Measurements from ENCODE around the gene SLC44A3. TPM values are rescaled to one million over a fixed set of nuclear protein-coding genes. Genes with fewer than 3 reads are reported as not detected.
A peak's percentile ranks its signal among the peaks of the same experiment; 100 is the strongest.

Gene SLC44A3
- total RNA-seq, 1 donor from 2014 or later = 14.6 TPM

- peak overlapping the region; percentile 64 for H3K4me3 ChIP-seq (ENCODE audit: low read depth, low read length)
Observed at GRCh38 chr1:94820936-94821335, 779 bp downstream of the SLC44A3 start.

DNA sequence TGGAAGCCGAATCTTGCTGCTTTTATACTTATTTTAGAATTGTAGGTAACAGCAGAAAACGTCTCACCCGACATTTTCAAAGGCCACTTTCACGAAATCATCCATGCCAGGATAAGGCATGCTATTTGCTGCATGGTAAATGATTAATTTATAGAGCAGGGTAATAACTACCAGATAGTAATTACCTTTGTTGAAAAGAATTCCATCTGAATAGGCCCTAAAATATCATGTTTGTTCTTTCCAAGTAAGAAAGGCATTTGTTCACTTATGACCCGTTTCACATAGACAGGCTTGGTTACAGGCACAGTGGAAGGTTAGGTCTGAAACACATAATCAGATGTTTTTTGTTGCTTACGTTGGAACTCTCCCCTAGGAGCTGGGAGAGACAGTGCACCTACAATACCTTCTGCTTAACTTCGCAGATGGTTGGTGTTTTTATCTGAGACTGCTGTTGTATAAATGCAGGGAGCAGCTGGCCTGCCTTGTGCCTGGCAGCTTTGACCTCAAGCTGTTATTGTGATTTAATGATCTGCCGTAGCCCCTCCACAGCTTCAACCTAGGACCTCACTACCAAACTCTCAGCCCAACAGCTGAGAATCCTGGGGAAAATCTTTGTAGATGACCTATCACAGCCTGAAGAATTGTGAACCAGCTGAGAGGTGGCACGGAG, 1.6 kb downstream of the SLC44A3 start:
- peak; percentile 45 for DNase-seq (ENCODE audit: low read depth)
- Histone ChIP-seq H3K27me3 (ENCODE audit: control insufficient read depth, insufficient read depth, low read length) (no peaks in the 10 kb centered on the region), H3K4me3 (ENCODE audit: low read depth, low read length) (peak overlapping the region; percentile 64), H3K36me3 (ENCODE audit: control insufficient read depth, insufficient read depth, low read length) (no peaks in the 10 kb centered on the region)
- TF ChIP-seq, protein P1, sequence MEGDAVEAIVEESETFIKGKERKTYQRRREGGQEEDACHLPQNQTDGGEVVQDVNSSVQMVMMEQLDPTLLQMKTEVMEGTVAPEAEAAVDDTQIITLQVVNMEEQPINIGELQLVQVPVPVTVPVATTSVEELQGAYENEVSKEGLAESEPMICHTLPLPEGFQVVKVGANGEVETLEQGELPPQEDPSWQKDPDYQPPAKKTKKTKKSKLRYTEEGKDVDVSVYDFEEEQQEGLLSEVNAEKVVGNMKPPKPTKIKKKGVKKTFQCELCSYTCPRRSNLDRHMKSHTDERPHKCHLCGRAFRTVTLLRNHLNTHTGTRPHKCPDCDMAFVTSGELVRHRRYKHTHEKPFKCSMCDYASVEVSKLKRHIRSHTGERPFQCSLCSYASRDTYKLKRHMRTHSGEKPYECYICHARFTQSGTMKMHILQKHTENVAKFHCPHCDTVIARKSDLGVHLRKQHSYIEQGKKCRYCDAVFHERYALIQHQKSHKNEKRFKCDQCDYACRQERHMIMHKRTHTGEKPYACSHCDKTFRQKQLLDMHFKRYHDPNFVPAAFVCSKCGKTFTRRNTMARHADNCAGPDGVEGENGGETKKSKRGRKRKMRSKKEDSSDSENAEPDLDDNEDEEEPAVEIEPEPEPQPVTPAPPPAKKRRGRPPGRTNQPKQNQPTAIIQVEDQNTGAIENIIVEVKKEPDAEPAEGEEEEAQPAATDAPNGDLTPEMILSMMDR (IDR thresholded peaks at IDR 0.05; ENCODE audit: insufficient read depth, low read length, poor library complexity, severe bottlenecking) = no peak

More at GRCh38 chr1:94820936-94821335, 779 bp downstream of the SLC44A3 start:
- Histone ChIP-seq H3K27me3 (ENCODE audit: control insufficient read depth, insufficient read depth, low read length) (no peaks in the 10 kb centered on the region), H3K36me3 (ENCODE audit: control insufficient read depth, insufficient read depth, low read length) (no peaks in the 10 kb centered on the region)
- no peak for DNase-seq (ENCODE audit: low read depth)
- TF ChIP-seq, protein P1 (IDR thresholded peaks at IDR 0.05; ENCODE audit: insufficient read depth, low read length, poor library complexity, severe bottlenecking) = no peak

DNA sequence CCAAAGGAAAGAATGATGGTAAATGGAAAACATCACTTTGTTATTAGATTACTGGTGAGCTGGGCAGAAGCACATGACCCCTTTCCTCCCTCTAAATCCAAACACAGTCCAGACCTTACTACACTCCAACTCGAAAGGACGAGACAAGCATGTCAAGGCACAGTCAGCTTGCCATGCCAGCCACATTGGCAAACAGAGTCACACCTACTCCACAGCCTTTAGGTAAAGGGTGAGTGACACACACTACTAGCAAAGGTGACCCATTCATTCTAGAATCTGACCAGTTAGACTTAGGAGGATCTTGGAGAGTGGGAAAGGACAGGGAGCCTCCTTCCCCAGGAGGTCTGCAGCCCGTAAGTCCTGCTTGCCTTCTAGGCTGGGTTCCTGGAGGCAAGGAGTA, 3.0 kb downstream of the SLC44A3 start:
- H3K4me3 ChIP-seq (ENCODE audit: low read depth, low read length) = no peak overlapping the region
- no peaks in the 10 kb centered on the region for H3K27me3 ChIP-seq (ENCODE audit: control insufficient read depth, insufficient read depth, low read length)
- no peak for DNase-seq (ENCODE audit: low read depth)
- TF ChIP-seq, protein P1 (IDR thresholded peaks at IDR 0.05; ENCODE audit: insufficient read depth, low read length, poor library complexity, severe bottlenecking) = no peak
- H3K36me3 ChIP-seq (ENCODE audit: control insufficient read depth, insufficient read depth, low read length) = no peaks in the 10 kb centered on the region

DNA sequence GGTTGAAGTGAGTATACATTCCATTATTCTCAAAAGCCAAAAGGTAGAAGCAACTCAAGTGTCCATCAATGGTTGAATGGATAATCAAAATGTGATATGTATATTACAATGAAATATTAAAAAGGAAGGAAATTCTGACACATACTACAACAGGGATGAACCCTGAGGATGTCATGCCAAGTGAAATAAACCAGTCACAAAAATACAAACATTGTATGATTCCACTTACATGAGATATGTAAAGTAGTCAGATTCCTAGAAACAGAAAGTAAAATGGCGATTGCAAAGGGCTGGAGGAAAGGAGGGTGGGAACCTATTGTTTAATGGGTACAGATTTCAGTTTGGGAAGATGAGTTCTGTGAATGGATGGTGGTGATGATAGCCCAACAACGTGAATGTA, 5.8 kb downstream of the SLC44A3 start:
- DNase-seq (ENCODE audit: low read depth) = no peak
- H3K27me3 ChIP-seq (ENCODE audit: control insufficient read depth, insufficient read depth, low read length) = no peaks in the 10 kb centered on the region
- H3K36me3 ChIP-seq (ENCODE audit: control insufficient read depth, insufficient read depth, low read length) = no peaks in the 10 kb centered on the region
- H3K4me3 ChIP-seq (ENCODE audit: low read depth, low read length) = no peak overlapping the region
- TF ChIP-seq, protein P1 (IDR thresholded peaks at IDR 0.05; ENCODE audit: insufficient read depth, low read length, poor library complexity, severe bottlenecking) = no peak

DNA sequence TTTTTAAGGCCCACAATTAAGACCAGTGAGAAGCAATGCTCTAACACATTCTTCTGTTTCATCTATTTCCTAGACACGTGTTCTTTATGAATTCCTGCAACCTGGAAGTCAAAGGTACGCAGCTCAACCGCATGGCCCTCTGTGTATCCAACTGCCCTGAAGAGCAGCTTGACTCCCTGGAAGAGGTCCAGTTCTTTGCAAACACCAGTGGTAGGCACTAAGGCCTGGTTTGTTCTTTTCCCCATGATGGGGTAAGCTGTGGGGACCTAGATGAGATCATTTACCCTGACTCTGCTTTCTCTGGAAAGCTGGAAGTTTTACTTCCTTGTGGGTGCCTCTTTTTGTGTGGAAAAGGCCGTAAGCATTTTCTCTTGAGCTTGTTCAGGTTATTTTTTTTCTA, 7.3 kb downstream of the SLC44A3 start:
- H3K4me3 ChIP-seq (ENCODE audit: low read depth, low read length) = no peak overlapping the region
- TF ChIP-seq, protein P1 (IDR thresholded peaks at IDR 0.05; ENCODE audit: insufficient read depth, low read length, poor library complexity, severe bottlenecking) = no peak
- DNase-seq (ENCODE audit: low read depth) = no peak

DNA sequence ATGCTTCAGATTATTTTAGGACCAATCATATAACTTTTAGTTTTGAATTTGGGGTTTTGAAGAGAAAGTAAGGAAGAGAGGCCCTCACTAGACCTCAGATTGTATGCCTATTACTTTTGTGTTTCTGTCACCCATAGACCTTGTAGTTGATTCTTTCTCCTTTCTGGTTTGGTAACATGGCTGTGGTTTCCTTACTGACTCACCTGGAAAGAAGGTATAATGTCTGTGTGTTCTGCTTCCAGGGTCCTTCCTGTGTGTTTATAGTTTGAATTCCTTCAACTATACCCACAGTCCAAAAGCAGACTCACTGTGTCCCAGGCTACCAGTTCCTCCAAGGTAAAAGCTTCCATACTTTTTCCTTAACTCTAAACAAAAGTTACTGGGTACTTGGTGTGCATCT, 8.1 kb downstream of the SLC44A3 start:
- TF ChIP-seq, protein P1 (IDR thresholded peaks at IDR 0.05; ENCODE audit: insufficient read depth, low read length, poor library complexity, severe bottlenecking) = no peak
- no peak for DNase-seq (ENCODE audit: low read depth)
- H3K4me3 ChIP-seq (ENCODE audit: low read depth, low read length) = no peak overlapping the region
- H3K36me3 ChIP-seq (ENCODE audit: control insufficient read depth, insufficient read depth, low read length) = no peaks in the 10 kb centered on the region
- no peaks in the 10 kb centered on the region for H3K27me3 ChIP-seq (ENCODE audit: control insufficient read depth, insufficient read depth, low read length)

More for the DNA sequence above, 7.3 kb downstream of the SLC44A3 start:
- H3K27me3 ChIP-seq (ENCODE audit: control insufficient read depth, insufficient read depth, low read length) = no peaks in the 10 kb centered on the region
- H3K36me3 ChIP-seq (ENCODE audit: control insufficient read depth, insufficient read depth, low read length) = no peaks in the 10 kb centered on the region
